Parathyroid adenoma (tissue), 2 donors: ENCODE results near the gene RHOJ.

Experiments
- H2AFZ ChIP-seq: fragments of 300-600 bp; sonication (generic); one replicate; pipeline ENCODE4 v1.7.0; 2017; ENCODE audit warnings: antibody characterized with exemption, mild to moderate bottlenecking
- H3K27ac ChIP-seq: fragments of 300-600 bp; sonication (generic); one replicate; pipeline ENCODE4 v1.7.0; 2017
- H3K27me3 ChIP-seq: fragments of 300-600 bp; sonication (generic); one replicate; pipeline ENCODE4 v1.7.0; 2017; ENCODE audit warnings: low read length; ENCODE audit not compliant: control insufficient read depth, insufficient read depth
- H3K36me3 ChIP-seq: fragments of 300-600 bp; sonication (generic); one replicate; pipeline ENCODE4 v1.7.0; 2017; ENCODE audit warnings: low read length; ENCODE audit not compliant: control insufficient read depth, insufficient read depth
- H3K4me1 ChIP-seq: fragments of 300-600 bp; sonication (generic); one replicate; pipeline ENCODE4 v1.7.0; 2017; ENCODE audit warnings: control low read depth
- H3K4me2 ChIP-seq: fragments of 300-600 bp; sonication (generic); one replicate; pipeline ENCODE4 v1.7.0; 2017; ENCODE audit warnings: low read length
- H3K4me3 ChIP-seq: fragments of 300-600 bp; sonication (generic); one replicate; pipeline ENCODE4 v1.7.0; 2017; ENCODE audit warnings: low read depth, low read length
- H3K79me2 ChIP-seq: fragments of 300-600 bp; sonication (generic); one replicate; pipeline ENCODE4 v1.7.0; 2017; ENCODE audit warnings: control low read depth
- H3K9ac ChIP-seq: fragments of 300-600 bp; sonication (generic); one replicate; pipeline ENCODE4 v1.7.0; 2017; ENCODE audit warnings: mild to moderate bottlenecking
- H3K9me3 ChIP-seq: fragments of 300-600 bp; sonication (generic); one replicate; pipeline ENCODE4 v1.7.0; 2017; ENCODE audit warnings: low read length; ENCODE audit not compliant: control insufficient read depth
- CTCF ChIP-seq: fragments of 300-600 bp; sonication (generic); IDR thresholded peaks from one replicate; pipeline ENCODE4 v1.7.0; 2017; ENCODE audit warnings: antibody characterized with exemption, mild to moderate bottlenecking
- donor health status: primary hyperparathyroidism.

RHOJ gene

GRCh38 chr14:63231766-63232165 is 27.5 kb downstream of the RHOJ start:
- no peak overlapping the region for H3K27ac ChIP-seq
- no peaks in the 10 kb centered on the region for H3K79me2 ChIP-seq
- no peak overlapping the region for H3K4me2 ChIP-seq
- no peak for TF ChIP-seq CTCF
- H3K27me3 ChIP-seq = no peaks in the 10 kb centered on the region
- no peaks in the 10 kb centered on the region for H3K36me3 ChIP-seq
- H3K9ac ChIP-seq = no peak overlapping the region
- H2AFZ ChIP-seq = no peak overlapping the region
- H3K4me3 ChIP-seq = no peak overlapping the region
- no peaks in the 10 kb centered on the region for H3K4me1 ChIP-seq
- H3K9me3 ChIP-seq = peaks cover 3% of the 10 kb centered on the region

- no peaks in the 10 kb centered on the region for H3K4me1 ChIP-seq
- no peaks in the 10 kb centered on the region for H3K36me3 ChIP-seq
- H3K27me3 ChIP-seq = no peaks in the 10 kb centered on the region
- TF ChIP-seq CTCF = no peak
- H3K4me3 ChIP-seq = no peak overlapping the region
- no peak overlapping the region for H3K27ac ChIP-seq
- no peak overlapping the region for H3K4me2 ChIP-seq
- H3K9ac ChIP-seq = no peak overlapping the region
- no peaks in the 10 kb centered on the region for H3K79me2 ChIP-seq
- no peaks in the 10 kb centered on the region for H3K9me3 ChIP-seq
- no peak overlapping the region for H2AFZ ChIP-seq
Observed at GRCh38 chr14:63237791-63238190, 33.5 kb downstream of the RHOJ start.

- no peak for TF ChIP-seq CTCF
Observed at GRCh38 chr14:63240221-63240620, 36.0 kb downstream of the RHOJ start.

GRCh38 chr14:63241096-63241495 is 36.9 kb downstream of the RHOJ start:
- H3K4me2 ChIP-seq = no peak overlapping the region
- H3K36me3 ChIP-seq = no peaks in the 10 kb centered on the region
- TF ChIP-seq CTCF = no peak
- no peaks in the 10 kb centered on the region for H3K27me3 ChIP-seq
- H3K4me3 ChIP-seq = no peak overlapping the region
- H3K27ac ChIP-seq = no peak overlapping the region
- no peaks in the 10 kb centered on the region for H3K9me3 ChIP-seq
- H3K4me1 ChIP-seq = no peaks in the 10 kb centered on the region
- no peak overlapping the region for H3K9ac ChIP-seq
- H3K79me2 ChIP-seq = no peaks in the 10 kb centered on the region
- H2AFZ ChIP-seq = no peak overlapping the region

More at GRCh38 chr14:63240221-63240620, 36.0 kb downstream of the RHOJ start:
- no peaks in the 10 kb centered on the region for H3K4me1 ChIP-seq
- H3K4me2 ChIP-seq = no peak overlapping the region
- H3K79me2 ChIP-seq = no peaks in the 10 kb centered on the region
- H3K27ac ChIP-seq = no peak overlapping the region
- H3K27me3 ChIP-seq = no peaks in the 10 kb centered on the region
- H3K4me3 ChIP-seq = no peak overlapping the region
- H3K9ac ChIP-seq = no peak overlapping the region
- H3K9me3 ChIP-seq = no peaks in the 10 kb centered on the region
- H3K36me3 ChIP-seq = no peaks in the 10 kb centered on the region
- no peak overlapping the region for H2AFZ ChIP-seq

- H3K27ac ChIP-seq = no peak overlapping the region
- no peak overlapping the region for H3K4me3 ChIP-seq
- H3K4me2 ChIP-seq = no peak overlapping the region
- H3K9me3 ChIP-seq = no peaks in the 10 kb centered on the region
- H3K36me3 ChIP-seq = no peaks in the 10 kb centered on the region
- TF ChIP-seq CTCF = no peak
- no peaks in the 10 kb centered on the region for H3K27me3 ChIP-seq
- no peaks in the 10 kb centered on the region for H3K4me1 ChIP-seq
- H3K79me2 ChIP-seq = no peaks in the 10 kb centered on the region
- H3K9ac ChIP-seq = no peak overlapping the region
- no peak overlapping the region for H2AFZ ChIP-seq
Observed at GRCh38 chr14:63243646-63244045, 39.4 kb downstream of the RHOJ start.
